HG03354 (cell line): ENCODE data around the gene LRRC61.

ENCODE experiments used
- ATAC-seq: cut with Tn5 transposase; IDR thresholded peaks from one replicate; pipeline ENCODE4 v1.9.1; 2021; ENCODE audit warnings: mild to moderate bottlenecking; ENCODE audit not compliant: unreplicated experiment, poor library complexity, severe bottlenecking

Gene LRRC61

GRCh38 chr7:150344299-150344698 lies 21.1 kb downstream of the LRRC61 start:
- ATAC-seq, result no peak

DNA sequence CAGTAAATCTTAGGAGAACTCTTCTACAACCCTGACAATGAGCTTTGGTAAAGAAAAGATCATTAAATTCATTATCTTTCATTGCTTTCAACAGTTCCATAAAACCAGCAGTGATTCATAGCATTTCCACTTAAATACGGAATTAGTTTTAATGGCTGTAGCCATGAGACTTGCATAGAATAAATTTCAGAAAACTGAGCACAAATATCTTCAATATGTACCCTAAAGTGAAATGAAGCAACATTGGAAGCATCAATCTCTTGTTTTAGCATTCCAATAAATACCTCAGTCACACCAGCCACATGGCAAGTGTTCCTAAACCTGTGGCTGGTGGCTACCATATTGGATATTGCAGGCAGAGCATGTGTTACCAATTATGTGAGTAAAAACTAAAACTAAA lies 21.9 kb downstream of the LRRC61 start:
- no peak for ATAC-seq

- ATAC-seq, result no peak
These were observed 23.8 kb downstream of the LRRC61 start for GRCh38 chr7:150346922-150347321.

GRCh38 chr7:150351587-150352194 lies 28.5 kb downstream of the LRRC61 start:
- no peak for ATAC-seq

DNA sequence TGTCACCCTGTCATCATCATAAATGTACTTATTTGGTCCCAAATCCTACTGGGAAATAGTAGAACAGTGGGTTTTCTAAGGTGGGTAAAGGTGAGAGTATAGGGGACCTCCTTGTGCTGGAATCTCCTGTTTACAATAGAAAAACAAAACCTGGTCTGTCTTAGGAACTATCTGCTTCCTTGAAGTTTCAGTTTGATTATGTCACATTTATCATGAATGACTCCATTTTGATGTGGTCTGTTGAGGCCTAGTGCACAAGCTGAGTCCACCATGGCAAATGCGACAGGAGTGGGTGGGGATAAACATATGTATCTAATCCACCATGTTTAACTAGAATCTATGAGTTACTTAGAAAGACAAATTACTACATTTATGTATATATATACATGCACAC lies 32.5 kb downstream of the LRRC61 start:
- ATAC-seq, result no peak

DNA sequence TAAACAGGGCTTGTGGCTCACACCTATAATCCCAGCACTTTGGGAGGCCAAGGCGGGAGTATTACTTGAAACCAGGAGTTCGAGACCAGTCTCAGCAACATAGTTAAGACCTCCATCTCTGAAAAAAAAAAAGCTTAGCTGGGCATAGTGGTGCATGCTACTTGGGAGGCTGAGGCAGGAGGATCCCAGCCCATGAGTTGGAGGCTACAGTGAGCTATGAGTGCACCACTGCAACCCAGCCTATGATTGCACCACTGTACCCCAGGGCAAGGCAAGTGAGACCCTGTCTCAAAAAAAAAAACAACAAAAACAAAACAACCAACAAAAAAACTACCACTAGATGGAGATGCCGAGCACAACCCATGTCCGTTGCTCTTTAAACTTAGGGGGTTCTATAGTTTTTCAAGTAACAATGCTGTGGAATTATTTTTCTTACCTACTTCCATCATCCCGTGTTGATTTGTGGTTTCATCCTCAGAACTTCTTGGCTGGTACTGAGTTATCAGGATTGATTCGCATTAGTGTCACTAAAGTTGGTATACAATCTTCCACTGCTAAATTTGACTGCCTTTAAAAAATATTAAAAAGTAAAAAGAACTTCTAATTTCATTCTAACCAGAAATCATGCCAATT lies 33.2 kb downstream of the LRRC61 start:
- peak; percentile 35 for ATAC-seq

- peak; percentile 77 for ATAC-seq
These were observed 34.1 kb downstream of the LRRC61 start for GRCh38 chr7:150357270-150357669.

GRCh38 chr7:150357771-150358427 lies 34.7 kb downstream of the LRRC61 start:
- ATAC-seq, result peak; percentile 26

DNA sequence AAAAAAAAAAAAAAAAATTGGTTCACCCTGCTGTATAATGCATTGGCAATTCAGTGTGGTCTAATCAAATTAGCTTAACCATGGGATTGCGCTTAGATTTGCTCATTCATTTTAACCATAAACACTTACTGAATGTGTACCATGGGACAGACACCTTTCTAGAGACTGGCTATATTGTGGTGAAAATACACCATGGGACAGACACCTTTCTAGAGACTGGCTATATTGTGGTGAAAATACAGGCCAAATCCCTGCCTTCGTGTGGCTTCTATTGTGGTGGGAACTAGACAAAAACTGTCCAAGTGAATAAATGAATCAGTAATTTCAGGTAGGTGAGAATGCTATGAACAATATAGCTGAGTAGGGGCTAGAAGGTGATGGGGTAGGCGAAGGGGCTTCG lies 35.3 kb downstream of the LRRC61 start:
- no peak for ATAC-seq

DNA sequence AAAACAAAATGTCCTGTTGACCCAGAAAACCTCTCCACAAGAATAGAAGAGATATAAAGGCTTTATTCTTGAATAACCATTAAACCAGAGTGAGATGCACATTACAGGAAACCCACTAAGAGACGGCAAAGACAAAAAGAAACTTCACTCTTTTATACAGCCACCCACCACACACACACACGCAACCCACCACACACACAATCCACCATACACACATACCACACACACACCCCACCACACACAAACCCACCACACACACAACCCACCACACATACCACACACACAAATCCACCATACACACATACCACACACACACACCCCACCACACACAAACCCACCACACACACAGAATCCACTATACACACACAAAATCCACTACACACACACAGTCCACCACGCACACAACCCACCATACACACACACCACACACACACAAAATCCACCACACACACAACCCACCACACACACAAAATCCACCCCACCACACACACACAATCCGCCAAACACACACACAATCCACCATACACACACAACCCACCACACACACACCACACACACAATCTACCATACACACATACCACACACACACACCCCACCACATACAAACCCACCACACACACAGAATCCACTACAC lies 36.0 kb downstream of the LRRC61 start:
- no peak for ATAC-seq

DNA sequence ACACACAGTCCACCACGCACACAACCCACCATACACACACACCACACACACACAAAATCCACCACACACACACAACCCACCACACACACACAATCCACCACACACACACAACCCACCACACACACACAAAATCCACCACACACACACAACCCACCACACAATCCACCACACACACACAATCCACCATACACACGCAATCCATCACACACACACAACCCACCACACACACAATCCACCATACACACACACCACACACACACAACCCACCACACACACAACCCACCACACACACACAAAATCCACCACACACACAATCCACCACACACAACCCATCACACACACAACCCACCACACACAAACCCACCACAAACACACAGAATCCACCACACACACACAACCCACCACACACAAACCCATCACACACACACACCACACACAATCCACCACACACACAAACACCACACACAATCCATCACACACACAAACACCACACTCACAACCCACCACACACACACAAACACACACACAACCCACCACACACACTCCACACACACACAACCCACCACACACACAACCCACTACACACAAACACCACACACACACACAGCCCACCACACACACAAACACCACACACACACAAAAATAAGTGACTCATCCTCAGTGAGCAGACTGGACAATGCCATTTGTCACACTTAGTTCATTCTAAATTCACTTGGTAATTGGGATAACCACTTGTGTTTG lies 36.6 kb downstream of the LRRC61 start:
- ATAC-seq, result no peak

DNA sequence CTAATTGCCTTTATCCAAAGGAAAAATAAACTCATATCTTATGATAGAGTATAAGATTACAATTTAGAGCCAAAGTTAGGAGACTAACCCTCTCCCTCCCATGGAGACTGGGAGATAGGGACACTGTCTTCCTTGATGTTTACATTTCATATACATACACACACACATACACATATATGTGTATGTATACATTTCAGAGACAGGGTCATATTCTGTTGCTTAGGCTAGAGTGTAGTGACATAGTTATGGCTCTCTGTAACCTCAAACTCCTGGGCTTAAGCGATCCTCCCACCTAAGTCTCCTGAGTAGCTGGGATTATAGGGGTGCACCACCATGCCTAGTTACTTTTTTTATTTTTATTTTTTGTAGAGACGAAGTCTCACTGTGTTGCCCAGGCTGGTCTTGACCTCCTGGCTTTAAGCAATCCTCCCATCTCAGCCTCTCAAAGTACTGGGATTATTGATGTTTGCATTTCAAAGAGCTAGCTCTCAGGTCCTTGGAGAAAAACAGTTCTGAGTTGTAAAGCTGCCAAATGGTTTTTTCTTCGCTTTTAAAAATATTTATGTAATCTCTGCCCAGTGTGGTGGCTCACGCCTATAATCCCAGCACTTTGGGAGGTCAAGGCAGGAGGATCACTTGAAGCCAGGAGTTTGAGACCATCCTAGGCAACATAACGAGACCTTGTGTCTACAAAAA lies 37.4 kb downstream of the LRRC61 start:
- no peak for ATAC-seq

- no peak for ATAC-seq
These were observed 38.2 kb downstream of the LRRC61 start for GRCh38 chr7:150361402-150361801.

DNA sequence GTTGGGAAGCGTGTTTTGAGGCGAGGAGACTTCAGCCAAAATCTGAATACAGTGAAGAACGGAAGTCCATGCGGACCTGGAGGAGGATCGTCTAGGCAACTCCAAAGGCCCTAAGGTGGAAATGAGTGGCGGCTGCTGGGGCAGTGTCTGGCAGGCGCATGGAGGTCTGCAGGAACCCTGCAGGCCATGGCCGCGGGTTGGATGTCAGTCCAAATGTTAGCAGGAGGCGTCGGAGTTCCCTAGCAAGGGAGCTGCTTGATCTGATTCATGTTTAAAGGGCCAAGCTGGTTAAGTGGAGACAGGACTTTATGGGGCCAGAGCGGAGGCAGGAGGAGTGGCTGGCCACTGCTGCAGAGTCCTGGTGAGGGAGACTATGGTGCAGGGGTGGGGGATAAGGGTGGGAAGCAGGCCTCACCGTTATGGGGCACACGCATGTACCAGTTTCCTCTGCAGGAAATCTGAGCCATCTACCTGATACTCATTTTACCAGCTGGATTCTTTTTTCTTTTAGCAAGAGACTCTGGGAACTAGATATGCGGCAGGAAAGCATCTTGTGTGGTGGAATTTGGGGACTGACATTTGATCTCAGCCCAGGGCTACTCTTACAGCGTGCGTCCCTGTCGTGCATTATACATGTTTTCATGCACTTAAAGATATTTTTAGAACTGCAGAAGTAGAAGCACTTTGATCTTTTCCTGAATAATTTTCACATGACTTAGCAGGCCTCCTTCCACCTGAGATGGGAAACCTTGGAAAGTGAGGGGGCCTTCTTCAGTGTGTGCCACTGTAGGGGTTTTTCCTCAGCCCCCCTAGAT lies 38.9 kb downstream of the LRRC61 start:
- ATAC-seq, result no peak

DNA sequence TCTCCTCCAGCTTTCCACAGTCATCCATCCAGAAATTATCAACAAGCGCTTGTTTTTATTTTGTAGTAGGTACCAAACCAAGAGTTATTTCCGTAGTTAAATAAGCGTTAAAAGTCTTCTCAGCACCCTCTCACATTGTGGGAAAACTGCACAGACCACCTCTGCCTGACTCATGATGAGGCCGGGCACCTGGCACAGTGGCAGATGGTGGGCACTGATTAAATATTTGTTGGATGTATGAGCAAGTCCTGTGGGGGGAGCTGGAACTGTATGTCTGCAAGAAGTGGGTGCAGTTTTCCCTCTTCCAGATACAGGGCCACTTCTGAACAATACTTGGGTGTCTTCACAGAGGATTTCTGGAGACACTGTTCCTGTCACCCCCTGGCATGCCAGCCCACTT lies 40.2 kb downstream of the LRRC61 start:
- no peak for ATAC-seq

DNA sequence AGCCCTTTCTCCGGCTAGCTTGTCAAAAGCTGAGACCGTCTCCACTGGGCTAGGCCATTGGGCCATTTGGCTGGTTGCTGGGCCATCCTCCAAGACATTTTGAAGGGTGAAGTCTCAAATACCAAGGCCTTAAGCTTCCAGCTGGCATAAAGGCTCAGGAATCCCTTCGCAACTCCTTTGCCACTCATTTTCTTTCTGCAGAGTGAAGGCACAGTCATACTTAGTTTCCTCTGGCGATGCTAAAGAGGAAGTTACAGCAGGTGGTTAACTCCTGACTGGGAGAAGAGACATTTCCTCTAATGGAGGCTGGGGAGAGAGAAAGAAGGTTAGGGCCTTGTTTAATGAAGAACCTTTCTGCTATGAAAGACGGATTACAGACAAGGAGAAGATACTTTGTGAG lies 40.7 kb downstream of the LRRC61 start:
- peak; percentile 25 for ATAC-seq

GRCh38 chr7:150365194-150365593 lies 42.0 kb downstream of the LRRC61 start:
- no peak for ATAC-seq

DNA sequence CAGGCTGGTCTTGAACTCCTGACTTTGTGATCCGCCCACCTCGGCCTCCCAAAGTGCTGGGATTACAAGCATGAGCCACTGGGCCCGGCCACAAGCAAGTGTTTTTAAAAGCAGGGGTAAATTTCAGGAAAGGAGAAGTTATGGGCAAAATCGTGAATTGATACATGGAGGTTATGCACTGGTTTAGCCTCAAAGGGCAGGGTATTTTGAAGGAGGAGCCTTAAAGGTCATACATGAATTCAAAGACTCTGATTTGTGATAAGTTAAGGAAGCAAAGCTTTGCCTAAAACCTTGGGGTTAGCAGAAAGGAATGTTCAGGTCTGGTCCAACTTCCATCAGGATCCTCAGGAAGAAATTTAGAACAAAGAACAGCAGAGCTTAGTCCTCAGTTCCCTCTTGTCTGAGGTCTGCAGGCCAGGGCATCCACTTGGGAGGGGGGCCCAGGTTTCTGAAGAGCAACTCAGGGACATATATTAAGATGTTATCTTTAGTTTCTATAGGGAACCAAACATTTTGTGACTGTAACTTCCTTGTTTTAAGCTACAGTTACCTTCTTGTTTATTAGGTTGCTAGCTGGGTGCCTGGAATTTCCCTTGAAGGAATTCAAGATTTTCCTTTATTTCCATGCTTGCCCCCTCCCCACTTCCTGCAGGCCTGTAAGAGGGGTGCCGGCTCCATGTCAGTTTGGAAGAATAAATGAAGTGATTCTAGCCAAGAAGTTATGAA lies 42.7 kb downstream of the LRRC61 start:
- ATAC-seq, result no peak
